Suprapubic skin (tissue), 4 donors: ENCODE measurements around the gene TECPR2. TPM values are rescaled to one million over a fixed set of nuclear protein-coding genes. Genes with fewer than 3 reads are reported as not detected.
"Not testable (repeated sequence)": the region's sequence is repeated elsewhere in the genome, so short reads cannot be mapped to it uniquely, and the experiment has no call there.

Experiments used
- DNase-seq, 2 donors: peaks; one replicate each; pipeline ENCODE4 v3.0.0-alpha.2; 2019; ENCODE audit warnings: low spot score in 2 of 2
- H3K27ac ChIP-seq: fragments of 200-600 bp; sonication (generic); one replicate; pipeline ENCODE4 v1.5.1; 2019
- H3K27me3 ChIP-seq: fragments of 200-600 bp; sonication (generic); one replicate; pipeline ENCODE4 v1.5.1; 2019
- H3K36me3 ChIP-seq: fragments of 200-600 bp; sonication (generic); one replicate; pipeline ENCODE4 v1.5.1; 2019
- H3K4me1 ChIP-seq: fragments of 200-600 bp; sonication (generic); one replicate; pipeline ENCODE4 v1.5.1; 2019
- H3K4me3 ChIP-seq: fragments of 200-600 bp; sonication (generic); one replicate; pipeline ENCODE4 v1.5.1; 2019; ENCODE audit warnings: mild to moderate bottlenecking
- H3K9me3 ChIP-seq: fragments of 200-600 bp; sonication (generic); one replicate; pipeline ENCODE4 v1.5.1; 2019
- CTCF ChIP-seq, 2 donors: fragments of 200-600 bp in 1 of 2; fragments of 450-650 bp in 1 of 2; sonication (generic) in 1 of 2; IDR thresholded peaks; one replicate each; pipeline ENCODE4 v1.5.1; 2016 to 2019; ENCODE audit warnings: antibody characterized with exemption in 2 of 2, mild to moderate bottlenecking in 1 of 2, moderate library complexity in 1 of 2
- EP300 ChIP-seq: sonication (generic); formaldehyde crosslinking; IDR thresholded peaks from one replicate; pipeline ENCODE4 v1.6.1; 2017; ENCODE audit warnings: antibody characterized with exemption
- POLR2A ChIP-seq, 2 donors: fragments of 450-650 bp; IDR thresholded peaks; one replicate each; pipeline ENCODE4 v1.6.1; 2017; ENCODE audit warnings: antibody characterized with exemption in 2 of 2, mild to moderate bottlenecking in 2 of 2, moderate library complexity in 2 of 2
- POLR2AphosphoS5 ChIP-seq, 3 donors: sonication (generic); formaldehyde crosslinking; IDR thresholded peaks; one replicate each; pipeline ENCODE4 v1.6.1; 2017; ENCODE audit warnings: antibody characterized with exemption in 3 of 3
- WGBS: methylation state at CpG from one replicate; pipeline ENCODE4 v1.1.5; 2018; 5-methylcytosine and 5-hydroxymethylcytosine counted together
- total RNA-seq, 4 donors: library from RNA; depleted of rRNA; stranded (reverse); fragments of >200 nt; gene quantifications; one replicate each; pipeline ENCODE4 v1.1.0, GENCODE V29; 2016

Gene TECPR2
- total RNA-seq, 4 donors from 2014 or later: 12.1 to 22.6 (median 16.8) TPM

- TF ChIP-seq POLR2A (IDR thresholded peaks at IDR 0.05): no peak
- TF ChIP-seq POLR2AphosphoS5 (IDR thresholded peaks at IDR 0.05): no peak
- no peaks in the 10 kb centered on the region for H3K9me3 ChIP-seq
- H3K27me3 ChIP-seq: peaks cover 22% of the 10 kb centered on the region
- H3K4me3 ChIP-seq: no peak overlapping the region
- H3K27ac ChIP-seq: no peak overlapping the region
- peaks cover 22% of the 10 kb centered on the region for H3K4me1 ChIP-seq
- 39% methylated on average over 27 of the region's 29 CpGs for WGBS
- DNase-seq: no peak
- no peaks in the 10 kb centered on the region for H3K36me3 ChIP-seq
Measured at GRCh38 chr14:102545461-102546265, 182.9 kb downstream of the TECPR2 start.

- TF ChIP-seq EP300 (no peak), POLR2A (IDR thresholded peaks at IDR 0.05) (no peak), CTCF (IDR thresholded peaks at IDR 0.05) (no peak), POLR2AphosphoS5 (IDR thresholded peaks at IDR 0.05) (no peak)
- Histone ChIP-seq H3K9me3 (no peaks in the 10 kb centered on the region), H3K4me1 (peaks cover 34% of the 10 kb centered on the region), H3K4me3 (no peak overlapping the region), H3K27me3 (peaks cover 22% of the 10 kb centered on the region), H3K27ac (no peak overlapping the region), H3K36me3 (no peaks in the 10 kb centered on the region)
- no peak for DNase-seq
- WGBS: 62% methylated on average over 3 of the region's 3 CpGs
Measured at GRCh38 chr14:102548616-102549240, 186.0 kb downstream of the TECPR2 start.

GRCh38 chr14:102550927-102551401 is 188.2 kb downstream of the TECPR2 start:
- not testable (repeated sequence) for H3K36me3 ChIP-seq, DNase-seq, H3K27me3 ChIP-seq, H3K9me3 ChIP-seq, H3K4me3 ChIP-seq, H3K27ac ChIP-seq
- 89% methylated on average over 3 of the region's 3 CpGs for WGBS
- peaks cover 22% of the 10 kb centered on the region for H3K4me1 ChIP-seq

Other genes starting within 250 kb of the TECPR2 start
- gene WDR20, start 223.0 kb upstream of the TECPR2 start, total RNA-seq: 10 to 100 TPM; 27.3 to 39.4 (median 33.0) TPM
- gene MOK, start 57.8 kb upstream of the TECPR2 start, total RNA-seq: 10 to 100 TPM; 13.0 to 25.4 (median 17.0) TPM
- gene ZNF839, start 43.2 kb upstream of the TECPR2 start, total RNA-seq: 10 to 100 TPM in 3 of 4 donors, 1 to 10 TPM in 1; 9.2 to 41.0 (median 17.7) TPM
- gene CINP, start 51 bp upstream of the TECPR2 start, total RNA-seq: 10 to 100 TPM; 28.3 to 35.1 (median 29.4) TPM
- 10 to 100 TPM; 48.4 to 60.1 (median 54.4) TPM for gene ANKRD9, start 146.8 kb downstream of the TECPR2 start, total RNA-seq
- gene RCOR1, start 229.7 kb downstream of the TECPR2 start, total RNA-seq: 10 to 100 TPM; 20.6 to 27.7 (median 24.8) TPM